Measurements from ENCODE around the gene GPX6.
A peak's percentile ranks its signal among the peaks of the same experiment; 100 is the strongest.
"Not testable (repeated sequence)": the region's sequence is repeated elsewhere in the genome, so short reads cannot be mapped to it uniquely, and the experiment has no call there.

GPX6 gene
- total RNA-seq = 0 reads per million in 2 donors

GRCh38 chr6:28515676-28516075 lies at the start of gene GPX6:
Gene GPX6 (minus strand): TSS chr6:28515793. CDS start chr6:28515743, 50 bp downstream.
- DNase-seq = no peak

- no peak for DNase-seq
Observed at GRCh38 chr6:28563430-28564095, 48.0 kb upstream of the GPX6 start.

- DNase-seq = no peak
Observed at GRCh38 chr6:28558629-28559028, 43.0 kb upstream of the GPX6 start.

- DNase-seq = no peak
Observed at GRCh38 chr6:28555136-28555535, 39.5 kb upstream of the GPX6 start.

- DNase-seq = no peak
Observed at GRCh38 chr6:28553986-28554881, 38.6 kb upstream of the GPX6 start.

- DNase-seq = no peak
Observed at GRCh38 chr6:28553384-28553985, 37.9 kb upstream of the GPX6 start.

- DNase-seq = no peak
Observed at GRCh38 chr6:28551891-28552666, 36.5 kb upstream of the GPX6 start.

- not testable (repeated sequence) for DNase-seq
Observed at GRCh38 chr6:28547003-28547402, 31.4 kb upstream of the GPX6 start.

- no peak for DNase-seq
Observed at GRCh38 chr6:28545955-28546354, 30.4 kb upstream of the GPX6 start.

- peak in 1 of 5 experiments; percentile 2 for DNase-seq
Observed at GRCh38 chr6:28543651-28544610, 28.3 kb upstream of the GPX6 start.

GRCh38 chr6:28542440-28543296 lies 27.1 kb upstream of the GPX6 start:
- DNase-seq = peak in 4 of 5 experiments; percentile 4 to 75 (median 35)

- DNase-seq = no peak
Observed at GRCh38 chr6:28541996-28542395, 26.4 kb upstream of the GPX6 start.

GRCh38 chr6:28537509-28538140 lies 22.0 kb upstream of the GPX6 start:
- DNase-seq = peak in 2 of 5 experiments; percentile 8 to 23

- peak in 1 of 5 experiments; percentile 12 for DNase-seq
Observed at GRCh38 chr6:28537065-28537464, 21.5 kb upstream of the GPX6 start.

- no peak for DNase-seq
Observed at GRCh38 chr6:28534875-28535274, 19.3 kb upstream of the GPX6 start.

GRCh38 chr6:28534306-28534705 lies 18.7 kb upstream of the GPX6 start:
- DNase-seq = no peak

GRCh38 chr6:28531479-28532128 lies 16.0 kb upstream of the GPX6 start:
- DNase-seq = no peak

GRCh38 chr6:28530777-28531176 lies 15.2 kb upstream of the GPX6 start:
- no peak for DNase-seq

- peak in 1 of 5 experiments; percentile 31 for DNase-seq
Observed at GRCh38 chr6:28525496-28526039, 10.0 kb upstream of the GPX6 start, which contains the start of gene GPX5. Gene GPX5 (plus strand): TSS chr6:28525881. CDS start chr6:28526014, 133 bp downstream.

Measured in T-helper 2 cell (primary cell).